ENCODE results near the gene ACTL6B. TPM values are rescaled to one million over a fixed set of nuclear protein-coding genes. Genes with fewer than 3 reads are reported as not detected.

ACTL6B gene
- total RNA-seq, 1 experiment from 2014 or later = not detected

DNA sequence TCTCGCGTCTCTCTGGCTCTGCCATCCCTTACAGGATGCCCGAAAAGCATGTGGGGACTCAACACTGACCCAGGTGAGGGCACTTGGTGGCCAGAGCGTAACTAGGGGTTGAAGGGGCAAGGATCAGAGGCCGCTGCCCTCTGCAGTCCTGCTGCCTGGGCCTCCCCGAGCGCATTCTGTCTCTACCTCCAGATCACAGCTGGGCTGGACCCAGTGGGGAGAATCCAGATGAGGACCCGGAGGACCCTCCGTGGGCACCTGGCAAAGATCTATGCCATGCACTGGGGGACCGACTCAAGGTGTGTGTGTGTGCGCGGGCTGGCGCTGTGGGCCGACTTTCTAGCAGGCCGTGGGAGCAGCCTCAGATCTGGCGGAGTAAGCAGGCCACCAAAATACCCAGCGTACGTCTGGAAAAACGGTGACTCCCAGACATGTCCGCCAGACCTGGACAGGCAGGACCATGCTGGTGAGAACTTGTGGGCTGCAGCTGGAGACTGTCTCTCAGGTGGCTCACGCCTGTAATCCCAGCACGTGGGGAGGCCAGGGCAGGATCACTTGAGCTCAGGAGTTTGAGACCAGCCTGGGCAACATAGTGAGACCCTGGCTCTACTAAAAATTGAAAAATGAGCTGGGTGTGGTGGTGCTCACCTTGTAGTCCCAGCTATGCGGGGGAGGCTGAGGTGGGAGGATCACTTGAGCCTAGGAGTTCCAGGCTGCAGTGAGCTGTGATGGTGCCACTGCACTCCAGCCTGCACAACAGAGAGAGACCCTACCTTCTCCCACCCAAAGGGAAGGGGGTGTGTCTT is 20.5 kb upstream of the ACTL6B start:
- H3K4me2 ChIP-seq (ENCODE audit: low read depth, low read length, poor library complexity, severe bottlenecking) = peak overlapping the region; percentile 91
- no peak for DNase-seq
- H3K79me2 ChIP-seq (ENCODE audit: low read length) = peaks cover 17% of the 10 kb centered on the region
- H3K9ac ChIP-seq (ENCODE audit: low read length) = peak overlapping the region; percentile 100
- peaks cover 9% of the 10 kb centered on the region for H3K4me1 ChIP-seq (ENCODE audit: low read length)
- H3K9me3 ChIP-seq (ENCODE audit: low read length) = no peaks in the 10 kb centered on the region
- peaks cover 4% of the 10 kb centered on the region; the same call in 1 of the 2 replicates for H4K20me1 ChIP-seq (ENCODE audit: insufficient read depth, low read depth, low read length)
- peak overlapping the region; percentile 52; the same call in 1 of the 2 replicates for H3K27ac ChIP-seq (ENCODE audit: low read length)
- peaks cover 9% of the 10 kb centered on the region; the same call in 1 of the 2 replicates for H3K36me3 ChIP-seq (ENCODE audit: insufficient read depth, low read length)
- H3K9me2 ChIP-seq (replicated peaks; ENCODE audit: insufficient read depth, low read length) = no peaks in the 10 kb centered on the region
- peak overlapping the region; percentile 100 for H3K4me3 ChIP-seq (ENCODE audit: low read length)
- H2AFZ ChIP-seq (ENCODE audit: low read length) = no peak overlapping the region
- H3K27me3 ChIP-seq (ENCODE audit: low read length) = no peaks in the 10 kb centered on the region

DNA sequence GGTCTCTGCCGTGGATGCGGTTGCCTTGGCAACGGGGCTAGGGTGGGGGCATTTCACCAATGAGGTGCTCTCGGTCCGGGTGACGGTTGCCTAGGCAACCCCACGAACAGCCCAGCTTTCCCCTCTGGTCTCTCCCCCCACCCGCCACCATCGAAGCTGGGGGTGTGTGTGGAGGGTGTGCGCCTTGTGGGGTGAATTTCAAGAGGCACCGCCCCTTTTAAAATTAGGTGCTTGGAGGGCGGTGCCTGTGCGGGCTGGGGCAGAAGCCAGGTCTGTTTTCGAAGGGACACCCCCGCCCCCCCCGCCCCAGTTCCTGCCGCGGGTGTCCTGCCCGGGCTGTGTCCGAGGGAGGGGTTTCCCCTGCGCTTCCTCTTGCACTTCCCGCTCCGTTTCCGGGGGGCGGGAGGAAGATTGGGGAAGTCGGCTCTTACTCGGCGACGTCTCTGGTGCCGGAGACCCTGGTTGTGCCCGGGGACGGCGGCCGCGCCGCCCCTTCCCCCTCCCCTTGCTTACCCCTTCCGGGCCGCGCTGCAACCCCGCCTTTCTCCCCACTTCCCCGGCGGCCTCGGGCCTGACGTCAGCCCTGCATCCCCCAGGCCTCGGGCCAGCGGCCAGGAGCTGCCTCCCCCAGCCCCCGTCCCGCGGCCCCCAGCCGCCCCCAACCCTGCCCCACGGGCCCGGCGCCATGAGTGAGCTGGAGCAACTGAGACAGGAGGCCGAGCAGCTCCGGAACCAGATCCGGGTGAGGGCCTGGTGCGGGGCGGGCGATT is 19.5 kb upstream of the ACTL6B start:
- H3K9me2 ChIP-seq (replicated peaks; ENCODE audit: insufficient read depth, low read length) = no peaks in the 10 kb centered on the region
- peaks cover 4% of the 10 kb centered on the region; the same call in 1 of the 2 replicates for H4K20me1 ChIP-seq (ENCODE audit: insufficient read depth, low read depth, low read length)
- H3K9ac ChIP-seq (ENCODE audit: low read length) = peak overlapping the region; percentile 100
- peak overlapping the region; percentile 89 for H3K27ac ChIP-seq (ENCODE audit: low read length)
- DNase-seq = peak; percentile 97
- H3K79me2 ChIP-seq (ENCODE audit: low read length) = peaks cover 17% of the 10 kb centered on the region
- peaks cover 9% of the 10 kb centered on the region; the same call in 1 of the 2 replicates for H3K36me3 ChIP-seq (ENCODE audit: insufficient read depth, low read length)
- H3K9me3 ChIP-seq (ENCODE audit: low read length) = no peaks in the 10 kb centered on the region
- H3K4me1 ChIP-seq (ENCODE audit: low read length) = peaks cover 9% of the 10 kb centered on the region
- peak overlapping the region; percentile 100 for H3K4me3 ChIP-seq (ENCODE audit: low read length)
- H2AFZ ChIP-seq (ENCODE audit: low read length) = no peak overlapping the region
- peak overlapping the region; percentile 91 for H3K4me2 ChIP-seq (ENCODE audit: low read depth, low read length, poor library complexity, severe bottlenecking)
- H3K27me3 ChIP-seq (ENCODE audit: low read length) = no peaks in the 10 kb centered on the region

DNA sequence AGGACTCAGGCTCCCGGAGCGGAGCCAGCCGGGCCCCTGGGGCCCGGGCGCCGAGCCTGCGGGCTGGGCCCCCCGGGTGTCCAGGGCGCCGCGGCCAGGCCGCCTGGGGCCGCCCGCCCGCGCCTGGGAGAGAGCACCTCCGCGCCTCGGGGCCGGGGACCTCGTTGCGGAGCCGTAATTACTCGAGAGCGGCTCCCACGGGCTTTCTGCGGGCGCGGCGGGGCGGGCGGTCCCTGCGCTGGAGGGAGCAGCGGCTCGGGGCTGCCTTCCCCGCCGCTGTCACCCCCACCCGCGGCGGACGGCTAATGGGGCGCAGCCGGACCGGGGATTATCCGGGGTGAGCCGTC is 18.8 kb upstream of the ACTL6B start:
- H3K27ac ChIP-seq (ENCODE audit: low read length) = peak overlapping the region; percentile 89
- H3K9me2 ChIP-seq (replicated peaks; ENCODE audit: insufficient read depth, low read length) = no peaks in the 10 kb centered on the region
- no peaks in the 10 kb centered on the region for H3K27me3 ChIP-seq (ENCODE audit: low read length)
- H3K4me3 ChIP-seq (ENCODE audit: low read length) = peak overlapping the region; percentile 100
- no peak overlapping the region for H2AFZ ChIP-seq (ENCODE audit: low read length)
- H3K9me3 ChIP-seq (ENCODE audit: low read length) = no peaks in the 10 kb centered on the region
- H3K4me2 ChIP-seq (ENCODE audit: low read depth, low read length, poor library complexity, severe bottlenecking) = peak overlapping the region; percentile 91
- H4K20me1 ChIP-seq (ENCODE audit: insufficient read depth, low read depth, low read length) = peaks cover 4% of the 10 kb centered on the region; the same call in 1 of the 2 replicates
- H3K4me1 ChIP-seq (ENCODE audit: low read length) = peaks cover 9% of the 10 kb centered on the region
- peaks cover 17% of the 10 kb centered on the region for H3K79me2 ChIP-seq (ENCODE audit: low read length)
- DNase-seq = peak; percentile 64
- peaks cover 9% of the 10 kb centered on the region; the same call in 1 of the 2 replicates for H3K36me3 ChIP-seq (ENCODE audit: insufficient read depth, low read length)
- H3K9ac ChIP-seq (ENCODE audit: low read length) = peak overlapping the region; percentile 100

DNA sequence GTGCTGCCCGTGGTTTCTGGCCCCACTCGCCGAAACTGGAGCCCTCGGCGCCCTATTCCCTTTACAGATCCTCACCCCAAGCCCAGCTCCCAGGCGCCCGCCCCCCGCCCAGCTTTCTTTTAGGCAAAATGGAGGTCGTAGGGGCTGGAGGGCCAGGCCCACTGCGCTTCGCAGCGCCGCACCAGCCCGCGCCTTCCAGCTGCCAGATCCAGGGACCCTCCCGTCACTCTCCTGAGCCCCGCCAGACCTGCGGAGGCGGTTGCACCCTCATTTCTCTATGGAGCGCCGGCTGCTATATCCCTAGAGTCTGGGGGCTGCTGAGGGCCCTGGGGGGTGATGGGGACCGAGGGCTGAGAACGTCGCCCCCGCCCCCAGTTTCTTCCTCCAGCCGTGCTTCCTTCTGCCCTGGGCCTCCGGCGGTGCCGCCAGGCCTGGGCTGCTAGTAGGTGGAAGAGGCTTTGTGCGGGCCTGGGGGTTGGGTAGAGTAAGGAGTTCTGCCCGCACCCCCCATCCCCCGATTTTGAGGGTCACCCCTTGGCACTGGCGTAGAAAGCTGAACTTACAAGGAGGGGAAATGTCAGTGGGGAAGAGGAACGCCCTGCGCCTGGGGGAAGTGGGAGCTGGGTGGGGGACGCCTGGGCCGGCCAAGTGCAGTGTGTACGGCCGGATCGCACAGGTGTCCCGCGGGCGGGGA is 18.3 kb upstream of the ACTL6B start:
- H3K27ac ChIP-seq (ENCODE audit: low read length) = peak overlapping the region; percentile 89
- peaks cover 9% of the 10 kb centered on the region for H3K4me1 ChIP-seq (ENCODE audit: low read length)
- H3K9ac ChIP-seq (ENCODE audit: low read length) = peak overlapping the region; percentile 100
- peak; percentile 78 for DNase-seq
- H3K4me3 ChIP-seq (ENCODE audit: low read length) = peak overlapping the region; percentile 100
- H3K27me3 ChIP-seq (ENCODE audit: low read length) = no peaks in the 10 kb centered on the region
- no peaks in the 10 kb centered on the region for H3K9me2 ChIP-seq (replicated peaks; ENCODE audit: insufficient read depth, low read length)
- H3K4me2 ChIP-seq (ENCODE audit: low read depth, low read length, poor library complexity, severe bottlenecking) = peak overlapping the region; percentile 91
- H2AFZ ChIP-seq (ENCODE audit: low read length) = no peak overlapping the region
- peaks cover 8% of the 10 kb centered on the region; the same call in 1 of the 2 replicates for H3K36me3 ChIP-seq (ENCODE audit: insufficient read depth, low read length)
- peaks cover 4% of the 10 kb centered on the region; the same call in 1 of the 2 replicates for H4K20me1 ChIP-seq (ENCODE audit: insufficient read depth, low read depth, low read length)
- no peaks in the 10 kb centered on the region for H3K9me3 ChIP-seq (ENCODE audit: low read length)
- H3K79me2 ChIP-seq (ENCODE audit: low read length) = peaks cover 17% of the 10 kb centered on the region

DNA sequence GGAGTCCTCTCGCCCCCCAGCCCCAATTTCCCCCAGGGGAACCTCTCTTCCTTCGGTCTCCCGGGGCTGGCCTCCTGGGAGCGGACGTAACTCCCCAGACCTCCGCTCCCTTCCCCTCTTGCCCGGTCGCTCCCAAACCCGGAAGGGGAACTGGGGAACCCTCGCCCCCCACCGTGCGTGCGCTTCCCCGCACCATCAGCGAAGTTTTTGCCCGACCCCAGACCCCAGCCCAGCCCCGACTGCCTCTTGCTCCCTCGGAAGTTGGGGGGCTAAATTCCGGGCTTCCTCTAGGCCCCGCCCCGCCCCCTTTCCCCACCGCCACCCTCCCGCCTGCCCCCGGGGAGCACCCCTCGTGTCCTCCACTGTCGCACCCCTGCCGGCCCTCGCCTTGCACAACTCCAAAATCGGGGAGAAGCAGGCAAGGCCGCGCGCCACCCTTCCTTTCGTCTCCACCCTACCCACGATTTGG is 17.7 kb upstream of the ACTL6B start:
- H4K20me1 ChIP-seq (ENCODE audit: insufficient read depth, low read depth, low read length) = peaks cover 4% of the 10 kb centered on the region; the same call in 1 of the 2 replicates
- peak overlapping the region; percentile 89 for H3K27ac ChIP-seq (ENCODE audit: low read length)
- H3K36me3 ChIP-seq (ENCODE audit: insufficient read depth, low read length) = 0 out of 2 replicates have a peak, but pooled peaks cover 3% of the 10 kb centered on the region
- peak overlapping the region; percentile 100 for H3K4me3 ChIP-seq (ENCODE audit: low read length)
- H3K9me2 ChIP-seq (replicated peaks; ENCODE audit: insufficient read depth, low read length) = no peaks in the 10 kb centered on the region
- no peak overlapping the region for H2AFZ ChIP-seq (ENCODE audit: low read length)
- H3K9me3 ChIP-seq (ENCODE audit: low read length) = no peaks in the 10 kb centered on the region
- peak; percentile 81 for DNase-seq
- H3K4me2 ChIP-seq (ENCODE audit: low read depth, low read length, poor library complexity, severe bottlenecking) = peak overlapping the region; percentile 91
- peak overlapping the region; percentile 100 for H3K9ac ChIP-seq (ENCODE audit: low read length)
- no peaks in the 10 kb centered on the region for H3K27me3 ChIP-seq (ENCODE audit: low read length)
- peaks cover 17% of the 10 kb centered on the region for H3K79me2 ChIP-seq (ENCODE audit: low read length)
- peaks cover 9% of the 10 kb centered on the region for H3K4me1 ChIP-seq (ENCODE audit: low read length)

DNA sequence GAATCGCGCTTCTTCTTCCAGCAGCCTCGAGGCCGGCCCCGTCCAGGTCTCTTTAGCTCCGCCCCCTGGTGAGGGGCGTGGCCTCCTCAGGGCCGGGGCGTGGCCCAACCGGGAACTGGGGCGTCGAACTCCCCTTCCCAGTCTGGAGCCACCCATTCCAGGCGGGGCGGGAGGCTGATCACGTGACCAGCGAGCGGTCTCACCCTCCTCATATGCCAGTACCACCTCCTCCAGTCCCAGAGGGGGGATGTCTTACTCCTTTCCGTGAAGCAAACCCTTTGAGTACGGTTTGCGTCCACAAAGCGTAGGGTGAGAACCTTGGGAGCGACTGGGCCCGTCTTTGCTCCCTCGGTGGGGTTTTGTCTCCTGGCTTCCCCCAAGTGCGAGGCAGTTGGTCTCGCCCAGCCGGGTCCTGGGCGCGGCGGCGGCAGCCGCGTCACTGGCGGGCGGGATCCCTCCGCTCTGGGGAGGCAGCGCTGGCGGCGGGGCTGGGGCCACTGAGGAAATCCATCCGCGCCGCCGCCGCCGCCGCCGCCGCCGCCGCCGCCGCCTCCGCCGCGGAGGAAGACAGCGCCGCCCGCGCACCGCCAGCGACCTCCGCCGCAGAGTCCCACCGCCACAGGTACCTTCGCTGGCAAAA is 17.2 kb upstream of the ACTL6B start, which contains the start of gene GNB2:
TSS of gene GNB2 (plus strand) at position 439 of the 640 bp plus-strand sequence. CDS start 2,526 bp downstream, outside the sequence.
- H2AFZ ChIP-seq (ENCODE audit: low read length) = no peak within 1 kb of the TSS
- DNase-seq = peak; percentile 98
- no peaks in the 10 kb centered on the region for H3K27me3 ChIP-seq (ENCODE audit: low read length)
- no peaks in the 10 kb centered on the region for H3K9me3 ChIP-seq (ENCODE audit: low read length)
- peak within 1 kb of the TSS; percentile 91 for H3K4me2 ChIP-seq (ENCODE audit: low read depth, low read length, poor library complexity, severe bottlenecking)
- peaks cover 4% of the 10 kb centered on the region; the same call in 1 of the 2 replicates for H4K20me1 ChIP-seq (ENCODE audit: insufficient read depth, low read depth, low read length)
- peak within 1 kb of the TSS; percentile 100 for H3K9ac ChIP-seq (ENCODE audit: low read length)
- H3K4me3 ChIP-seq (ENCODE audit: low read length) = peak within 1 kb of the TSS; percentile 100
- H3K9me2 ChIP-seq (replicated peaks; ENCODE audit: insufficient read depth, low read length) = no peaks in the 10 kb centered on the region
- peaks cover 17% of the 10 kb centered on the region for H3K79me2 ChIP-seq (ENCODE audit: low read length)
- peak within 1 kb of the TSS; percentile 89 for H3K27ac ChIP-seq (ENCODE audit: low read length)
- 0 out of 2 replicates have a peak, but pooled peaks cover 2% of the 10 kb centered on the region for H3K36me3 ChIP-seq (ENCODE audit: insufficient read depth, low read length)
- peaks cover 9% of the 10 kb centered on the region for H3K4me1 ChIP-seq (ENCODE audit: low read length)

All from Karpas-422 (cell line).